ENCODE data around the gene COL5A1.

Gene COL5A1

GRCh38 chr9:134886413-134886913, 244.9 kb downstream of the COL5A1 start:
- peak; percentile 4 for DNase-seq

- DNase-seq = no peak
Observed at GRCh38 chr9:134887219-134887618, 245.6 kb downstream of the COL5A1 start.

- peak; percentile 4 for DNase-seq
Observed at GRCh38 chr9:134887686-134888602, 246.3 kb downstream of the COL5A1 start.

- peak; percentile 4 for DNase-seq
Observed at GRCh38 chr9:134888603-134889190, 247.1 kb downstream of the COL5A1 start.

GRCh38 chr9:134889386-134890154, 248.0 kb downstream of the COL5A1 start:
- no peak for DNase-seq

- peak; percentile 0 for DNase-seq
Observed at GRCh38 chr9:134890155-134890495, 248.5 kb downstream of the COL5A1 start.

- peak; percentile 2 for DNase-seq
Observed at GRCh38 chr9:134891053-134891452, 249.4 kb downstream of the COL5A1 start.

- peak; percentile 2 for DNase-seq
Observed at GRCh38 chr9:134891713-134892112, 250.1 kb downstream of the COL5A1 start.

- DNase-seq = peak; percentile 5
Observed at GRCh38 chr9:134892221-134892620, 250.6 kb downstream of the COL5A1 start.

GRCh38 chr9:134892820-134893420, 251.3 kb downstream of the COL5A1 start:
- peak; percentile 4 for DNase-seq

All from activated CD4-positive, alpha-beta T cell treated with anti-CD3 and anti-CD28 coated beads for 1 hour (primary cell).